ENCODE measurements around the gene TNS4.

TNS4 gene

DNA sequence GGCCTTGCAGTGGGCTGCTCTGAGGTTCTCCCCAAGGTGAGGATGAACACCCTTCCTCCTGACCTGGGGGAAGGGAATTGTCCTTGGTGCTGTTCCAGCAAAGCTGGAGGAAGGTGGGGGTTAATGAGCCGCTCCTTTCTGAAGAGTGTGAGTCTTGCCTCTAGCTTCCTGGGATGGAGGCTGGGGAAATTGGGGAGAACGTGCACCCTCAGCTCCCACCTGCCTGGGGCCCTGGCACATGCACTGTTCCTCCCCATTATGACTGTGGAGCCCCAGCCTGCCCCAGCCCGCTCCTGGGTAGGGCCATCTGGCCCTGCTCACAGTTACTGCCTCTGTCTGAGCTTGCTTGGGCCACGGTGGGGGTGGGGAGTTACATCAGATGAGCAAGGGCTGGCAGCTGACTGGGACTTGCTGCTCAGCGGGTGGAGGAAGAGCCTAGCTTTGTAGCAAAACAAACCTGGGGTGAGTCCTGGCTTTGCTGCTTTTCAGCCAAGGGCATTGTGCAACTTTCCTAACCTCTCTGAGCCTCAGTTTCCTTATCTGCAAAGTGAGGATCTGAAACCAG, 11.1 kb downstream of the TNS4 start:
- peak; percentile 77 for DNase-seq (ENCODE audit: low spot score)

DNA sequence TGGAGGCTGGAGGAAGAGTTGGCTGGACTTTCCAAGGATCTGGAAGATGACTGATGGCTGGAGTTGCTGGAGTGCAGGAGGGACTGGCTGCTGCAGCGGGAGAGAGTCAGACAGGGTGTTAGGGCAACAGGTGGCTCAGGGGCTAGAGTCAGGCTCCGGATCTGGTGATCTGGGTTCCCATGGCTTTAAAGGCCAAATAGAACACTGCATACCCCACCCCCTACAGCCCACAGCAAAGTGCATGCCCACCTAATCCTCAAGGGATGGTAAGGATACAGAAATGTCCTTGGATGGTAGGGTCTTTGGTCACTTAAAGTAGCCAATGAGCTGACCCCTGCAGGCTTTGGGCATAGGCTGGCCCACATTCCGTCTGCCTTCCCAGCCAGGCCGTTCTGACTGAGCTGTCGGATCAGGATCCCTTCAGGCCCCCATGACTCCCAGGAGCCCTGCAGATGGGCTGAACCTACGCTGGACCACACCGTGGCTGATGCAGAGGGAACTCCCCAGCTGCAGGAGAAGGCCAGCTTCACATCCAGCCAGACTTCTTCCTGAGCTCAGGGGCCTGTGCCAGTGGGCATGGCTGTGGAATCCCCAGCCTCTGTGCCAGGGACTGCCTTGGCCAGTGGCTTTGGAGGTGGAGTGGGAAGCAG, 13.9 kb downstream of the TNS4 start:
- no peak for DNase-seq (ENCODE audit: low spot score)

DNA sequence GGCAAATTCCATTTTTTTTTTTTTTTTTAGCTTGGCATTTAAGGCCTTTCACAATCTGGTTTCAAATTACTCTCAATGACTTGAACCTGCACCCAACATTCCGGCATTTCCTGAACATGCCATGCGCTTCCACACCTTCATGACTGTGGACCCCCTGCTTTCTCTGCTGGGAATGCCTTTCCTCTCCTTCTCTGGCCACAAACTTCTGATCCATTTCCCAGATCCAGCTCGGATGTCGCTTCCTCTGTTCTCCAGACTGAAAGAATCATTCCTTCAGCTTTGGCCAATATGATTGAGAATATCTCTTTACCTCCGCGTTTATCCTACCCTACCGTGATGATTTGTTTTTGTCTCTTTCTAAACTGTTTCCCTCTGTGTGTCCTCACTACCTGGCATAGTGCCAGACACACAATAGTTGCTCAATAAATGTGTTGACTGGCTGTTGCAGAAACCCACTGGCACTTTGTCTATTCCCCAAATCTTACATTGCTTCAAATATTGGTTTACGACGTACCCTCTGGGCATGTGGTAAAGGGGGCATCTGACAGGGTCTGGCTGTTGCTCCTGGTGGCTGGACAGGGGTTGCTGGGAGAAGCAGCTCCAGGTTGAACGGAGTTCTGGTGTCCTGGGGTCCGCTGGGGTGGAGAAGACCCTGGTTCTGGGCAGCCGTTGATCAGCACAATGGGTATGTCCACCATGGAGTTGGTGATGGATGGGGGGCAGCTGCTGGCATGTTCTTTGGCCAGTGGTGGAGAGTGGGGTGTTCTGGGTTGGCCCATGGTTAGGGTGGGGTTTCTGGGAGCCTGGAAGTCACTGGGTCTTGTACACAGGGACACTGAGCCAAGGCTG, 14.7 kb downstream of the TNS4 start:
- no peak for DNase-seq (ENCODE audit: low spot score)

DNA sequence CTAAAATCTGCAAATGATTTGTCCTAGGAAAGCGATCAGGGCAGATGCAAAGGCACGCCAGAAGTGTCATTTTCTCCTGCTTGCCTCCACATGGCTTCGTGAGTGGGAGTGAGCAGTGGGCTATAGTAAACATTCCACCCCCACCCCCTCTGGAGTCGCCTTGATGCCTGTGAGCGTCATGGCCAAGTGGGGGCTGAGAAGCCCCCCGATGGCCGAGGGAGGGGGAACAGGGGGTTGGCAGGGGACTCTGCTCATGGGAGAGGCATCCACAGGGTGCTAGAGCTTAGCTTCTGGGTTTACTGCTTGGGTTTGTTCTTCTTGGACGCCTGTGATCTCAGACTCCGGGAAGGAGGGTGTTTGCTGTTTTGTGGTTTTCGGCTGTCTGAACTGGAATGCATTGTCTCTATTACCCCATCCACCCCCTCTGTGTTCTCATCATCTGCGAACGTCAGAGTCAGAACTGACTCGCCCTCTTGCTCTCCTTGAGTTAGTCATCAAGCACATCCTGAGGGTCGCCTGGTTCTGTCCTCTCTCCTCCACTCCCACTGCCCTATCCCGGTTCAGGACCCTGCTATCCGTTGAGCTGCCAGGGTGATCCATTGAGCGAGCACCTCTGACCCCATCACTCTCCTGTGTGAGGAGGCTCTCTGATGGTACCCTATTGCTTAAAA, 15.4 kb downstream of the TNS4 start:
- DNase-seq (ENCODE audit: low spot score) = no peak

DNA sequence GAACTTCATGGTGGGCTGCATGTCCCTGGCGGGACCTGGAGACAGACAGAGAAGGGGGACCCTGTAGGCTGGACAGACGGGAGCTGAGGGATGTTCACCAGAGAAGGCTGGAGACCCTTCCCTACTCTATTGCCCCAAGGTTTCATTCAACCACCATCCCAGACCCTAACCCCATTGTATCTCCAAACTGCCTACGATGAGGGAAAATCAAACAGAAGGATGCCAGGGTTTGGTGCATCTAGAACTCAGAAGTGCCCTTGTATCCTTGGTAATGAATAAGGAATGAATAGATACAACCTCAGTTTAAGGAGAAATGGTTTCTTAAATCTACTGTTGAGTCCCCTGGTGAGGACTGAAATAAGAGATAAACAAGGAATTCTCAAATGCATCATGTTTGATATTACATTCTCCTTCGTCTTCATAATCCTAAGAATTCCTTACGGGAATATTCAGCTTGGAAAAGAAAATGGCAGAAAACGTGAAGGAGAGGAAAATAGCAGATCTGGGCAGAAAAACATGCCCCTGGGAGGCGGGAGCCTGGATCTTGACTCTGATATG, 16.4 kb downstream of the TNS4 start:
- DNase-seq (ENCODE audit: low spot score) = no peak

DNA sequence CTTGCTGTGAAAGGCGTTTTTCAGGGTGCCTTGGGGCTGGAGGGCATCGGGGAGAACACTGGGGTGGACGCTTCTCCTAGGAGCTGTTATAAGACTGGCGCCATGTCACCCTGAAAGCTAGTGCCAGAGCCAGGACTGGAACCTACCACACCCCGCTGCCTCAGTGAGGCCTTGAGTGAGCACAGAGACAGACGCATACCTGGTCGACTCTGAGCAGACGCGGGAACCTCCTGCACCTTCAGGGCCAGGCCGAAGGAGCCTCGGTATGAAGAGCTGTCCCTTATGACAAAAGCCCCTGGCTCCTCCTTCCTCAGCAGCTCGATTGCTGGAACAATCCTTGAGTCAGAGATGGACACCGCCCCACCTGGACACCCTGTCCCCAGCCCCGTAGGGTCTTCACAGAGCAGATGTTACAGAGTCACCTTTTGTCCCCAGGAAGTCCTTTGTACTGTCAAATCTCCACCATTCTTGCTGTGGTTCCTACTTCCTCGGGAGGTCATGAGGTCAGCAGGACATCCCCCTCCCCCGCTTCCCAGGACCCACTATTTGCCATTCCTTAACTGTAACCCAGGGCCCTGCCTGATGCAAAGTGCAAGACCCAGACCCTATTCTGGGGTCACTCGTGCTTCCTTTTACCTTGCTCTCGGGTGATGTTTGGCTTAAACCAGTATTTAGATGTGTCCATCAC, 17.0 kb downstream of the TNS4 start:
- no peak for DNase-seq (ENCODE audit: low spot score)

DNA sequence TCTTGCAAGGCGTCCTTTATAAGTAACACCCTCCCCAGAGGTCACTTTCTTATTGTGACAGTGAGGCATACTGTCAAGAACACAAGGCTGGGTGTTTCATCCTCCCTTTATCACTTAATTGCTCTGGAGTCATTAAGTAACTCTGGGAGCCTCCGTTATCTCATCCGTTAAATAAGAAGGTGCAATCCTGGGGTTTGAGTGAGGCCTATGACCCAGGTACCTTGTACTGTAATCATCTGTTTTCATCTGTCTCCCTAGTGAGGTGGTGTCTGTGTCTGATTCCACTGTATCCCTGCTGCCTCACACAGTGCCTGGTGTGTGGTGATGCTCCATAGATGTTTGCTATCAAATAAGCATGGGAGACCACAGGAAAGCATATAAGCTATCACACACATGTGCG, 17.7 kb downstream of the TNS4 start:
- DNase-seq (ENCODE audit: low spot score) = no peak

DNA sequence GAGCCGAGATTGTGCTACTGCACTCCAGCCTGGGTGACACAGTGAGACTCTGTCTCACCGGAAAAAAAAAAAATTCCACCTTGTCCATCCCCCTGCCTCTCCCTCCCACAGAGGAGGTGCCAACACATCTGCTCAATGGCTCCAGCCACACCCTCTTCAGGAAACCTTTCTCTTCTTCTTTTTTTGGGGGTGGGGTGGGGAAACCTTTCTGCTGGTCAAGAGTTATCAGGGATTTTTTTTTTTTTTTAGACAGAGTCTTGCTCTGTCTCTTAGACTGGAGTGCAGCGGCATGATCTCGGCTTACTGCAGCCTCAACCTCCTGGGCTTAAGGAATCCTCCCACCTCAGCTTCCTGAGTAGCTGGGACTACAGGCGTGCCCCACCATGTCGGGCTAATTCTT, 18.7 kb downstream of the TNS4 start:
- no peak for DNase-seq (ENCODE audit: low spot score)

DNA sequence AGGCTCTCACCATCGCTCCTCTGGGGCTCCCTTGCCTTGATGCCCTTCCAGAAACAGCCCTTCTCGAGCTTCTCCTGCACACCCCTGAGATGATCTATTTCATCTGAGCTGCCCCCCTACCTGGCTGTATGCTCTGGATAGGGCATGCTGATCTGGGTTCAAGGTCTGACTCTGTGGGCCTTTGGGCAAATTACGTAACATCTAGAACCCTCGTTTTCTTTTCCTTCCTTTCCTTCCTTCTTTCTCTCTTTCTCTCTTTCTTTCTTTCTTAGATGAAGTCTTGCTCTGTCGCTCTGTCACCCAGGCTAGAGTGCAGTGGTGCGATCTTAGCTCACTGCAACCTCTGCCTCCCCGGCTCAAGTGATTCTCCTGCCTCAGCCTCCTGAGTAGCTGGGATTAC, 20.3 kb downstream of the TNS4 start:
- DNase-seq (ENCODE audit: low spot score) = no peak

DNA sequence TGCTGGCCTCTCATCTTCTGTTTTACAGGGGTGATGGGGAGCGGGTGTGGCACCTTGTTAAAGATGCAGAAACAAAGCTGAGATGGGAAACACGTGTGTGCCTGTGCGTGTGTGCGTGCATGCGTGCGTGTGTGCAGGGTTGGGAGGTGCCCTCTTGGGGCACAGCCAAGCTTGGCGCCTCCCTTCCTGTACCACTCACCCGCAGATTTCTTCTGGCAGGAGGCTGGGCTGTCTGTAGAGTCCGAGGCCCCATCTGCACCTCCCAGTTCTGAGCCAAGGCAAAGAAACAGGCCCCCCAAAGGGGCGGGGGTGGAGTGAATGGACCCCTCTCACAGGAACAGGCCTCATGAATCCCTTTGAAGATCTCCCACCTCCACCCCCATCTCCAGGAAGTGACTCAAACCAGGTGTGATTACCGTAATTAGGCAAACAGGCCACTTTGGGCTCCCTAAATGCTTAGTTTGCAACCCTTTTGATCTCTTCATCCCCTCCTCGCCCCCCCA, 20.9 kb downstream of the TNS4 start:
- DNase-seq (ENCODE audit: low spot score) = no peak

DNA sequence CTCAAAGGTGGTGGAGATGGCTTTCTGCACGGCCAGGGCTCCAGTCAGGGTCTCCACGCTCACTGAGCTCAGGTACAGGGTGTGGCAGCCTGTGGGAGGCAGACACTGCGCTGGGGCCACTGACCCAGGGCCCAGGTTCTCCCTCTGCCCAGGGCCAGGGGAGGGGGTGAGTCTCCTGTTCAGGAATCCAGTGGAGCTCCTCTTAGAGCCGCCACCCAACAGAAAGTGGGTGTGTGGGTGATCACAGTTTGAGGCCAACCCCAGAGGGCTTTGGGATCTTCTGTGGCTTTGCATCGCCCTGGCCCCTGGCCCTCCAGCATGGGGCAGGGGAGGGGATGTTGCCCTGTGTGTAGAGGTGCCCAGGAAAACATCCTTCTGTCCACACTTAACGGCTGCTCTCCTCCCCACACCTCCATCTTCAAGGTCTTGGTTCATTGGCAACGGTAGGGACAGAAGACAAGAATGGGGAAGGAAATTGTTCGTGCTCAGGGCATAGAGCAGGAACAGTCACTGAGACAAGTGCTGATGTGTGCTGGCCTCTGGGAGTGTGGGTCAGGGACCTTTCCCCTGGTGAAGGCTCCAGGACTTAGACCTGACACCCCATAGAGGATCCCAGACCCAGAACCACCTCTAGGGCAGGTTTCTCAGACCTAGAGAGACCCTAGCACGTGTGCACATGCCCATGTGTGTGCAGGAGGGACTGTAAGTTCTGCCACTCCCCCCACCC, 21.5 kb downstream of the TNS4 start:
- DNase-seq (ENCODE audit: low spot score) = no peak

DNA sequence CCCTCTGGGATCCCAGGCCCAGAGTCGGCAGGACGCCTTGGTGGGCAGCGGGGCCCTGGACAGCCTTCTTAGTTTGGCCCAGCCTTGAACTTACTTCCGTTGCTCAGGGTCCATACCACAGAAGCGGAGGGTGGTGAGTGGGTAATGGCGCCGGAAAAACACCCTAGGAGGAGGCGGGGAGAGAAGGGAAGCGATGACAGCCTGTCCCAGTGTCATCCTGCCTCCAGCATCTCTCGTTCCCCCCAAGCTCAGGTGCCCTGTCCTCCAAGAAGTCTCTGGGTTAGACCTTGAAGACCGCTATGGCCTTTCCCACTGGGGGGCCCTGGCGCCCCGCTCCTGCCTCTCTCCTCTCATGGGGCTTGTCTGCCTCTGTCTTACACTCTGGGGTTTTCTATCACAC, 22.9 kb downstream of the TNS4 start:
- no peak for DNase-seq (ENCODE audit: low spot score)

DNA sequence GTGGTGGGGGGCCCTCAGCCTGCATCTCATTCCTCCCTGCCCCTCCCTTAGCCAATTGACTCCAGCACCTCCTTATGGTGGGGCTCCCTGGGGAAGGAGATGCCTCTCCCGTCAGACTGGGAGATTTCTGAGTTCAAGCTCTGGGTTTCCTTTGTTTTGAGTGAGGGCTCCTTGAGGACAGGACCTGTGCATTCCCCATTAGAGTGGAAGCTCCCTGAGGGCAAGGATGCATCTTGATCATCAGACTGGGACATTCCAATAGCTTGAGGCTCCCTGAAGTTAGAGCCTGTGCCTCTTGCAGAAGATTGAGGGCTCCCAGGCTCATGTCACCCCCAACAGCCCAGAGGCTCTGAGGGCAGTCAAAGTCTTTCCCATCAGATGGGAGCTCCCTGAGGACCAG, 23.6 kb downstream of the TNS4 start:
- DNase-seq (ENCODE audit: low spot score) = no peak

DNA sequence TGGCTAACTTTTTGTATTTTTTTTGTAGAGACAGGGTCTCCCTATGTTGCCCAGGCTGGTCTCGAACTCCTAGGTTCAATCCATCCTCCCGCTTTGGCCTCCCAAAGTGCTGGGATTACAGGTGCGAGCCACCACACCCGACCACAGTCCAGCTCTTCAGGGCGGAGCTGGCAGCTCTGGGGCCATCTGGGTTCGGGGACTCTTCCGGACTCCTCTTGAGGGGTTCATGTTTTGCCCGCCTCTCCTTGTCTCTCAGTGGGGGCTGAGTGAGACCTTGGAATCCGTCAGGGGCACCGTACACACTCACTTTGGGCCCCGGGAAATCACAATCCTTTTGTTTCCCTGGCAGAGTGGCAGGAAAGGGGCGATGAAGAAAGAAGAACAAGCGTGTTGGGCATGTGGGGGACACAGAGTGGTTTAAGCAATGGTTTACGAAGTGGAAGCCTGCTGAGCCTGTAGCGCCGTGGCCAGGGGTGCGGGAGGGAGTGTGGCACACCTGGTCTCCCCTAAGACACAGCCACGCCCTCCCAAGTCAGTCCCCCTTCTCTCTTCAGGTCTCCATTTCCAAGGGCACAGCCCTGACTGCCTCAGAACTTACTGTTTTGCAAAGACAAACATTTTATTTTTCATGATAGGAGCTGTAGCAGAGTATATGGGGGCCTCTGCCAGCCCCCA, 26.1 kb downstream of the TNS4 start:
- no peak for DNase-seq (ENCODE audit: low spot score)

DNA sequence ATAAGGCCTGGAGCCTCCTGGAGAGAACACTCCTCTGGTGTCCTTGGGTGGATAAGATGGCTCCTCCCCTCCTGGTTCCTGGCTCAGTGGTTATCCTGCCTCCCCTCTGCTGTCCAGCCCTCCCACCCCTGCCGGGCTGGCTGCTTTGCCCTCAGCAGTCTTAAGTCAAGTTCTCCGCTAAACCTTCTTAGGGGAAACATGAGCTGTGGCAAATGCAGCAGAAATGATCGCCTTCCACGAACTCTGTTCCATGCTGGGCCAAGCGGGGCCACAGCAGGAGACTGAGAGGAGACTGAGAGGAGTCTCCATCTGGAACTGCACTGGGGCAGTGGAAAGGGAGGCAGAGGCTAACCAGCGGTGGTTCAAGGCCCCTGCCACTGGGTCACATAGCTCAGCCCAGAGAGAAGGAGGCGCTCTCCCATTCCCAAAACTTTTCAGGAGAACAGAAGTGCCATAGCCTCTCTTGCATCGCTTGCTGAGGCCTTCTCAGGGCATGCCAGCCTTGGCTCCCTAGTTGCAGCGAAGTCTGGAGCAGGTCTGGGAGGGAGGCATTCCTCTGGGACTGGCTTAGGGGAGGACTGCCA, 26.9 kb downstream of the TNS4 start:
- no peak for DNase-seq (ENCODE audit: low spot score)

DNA sequence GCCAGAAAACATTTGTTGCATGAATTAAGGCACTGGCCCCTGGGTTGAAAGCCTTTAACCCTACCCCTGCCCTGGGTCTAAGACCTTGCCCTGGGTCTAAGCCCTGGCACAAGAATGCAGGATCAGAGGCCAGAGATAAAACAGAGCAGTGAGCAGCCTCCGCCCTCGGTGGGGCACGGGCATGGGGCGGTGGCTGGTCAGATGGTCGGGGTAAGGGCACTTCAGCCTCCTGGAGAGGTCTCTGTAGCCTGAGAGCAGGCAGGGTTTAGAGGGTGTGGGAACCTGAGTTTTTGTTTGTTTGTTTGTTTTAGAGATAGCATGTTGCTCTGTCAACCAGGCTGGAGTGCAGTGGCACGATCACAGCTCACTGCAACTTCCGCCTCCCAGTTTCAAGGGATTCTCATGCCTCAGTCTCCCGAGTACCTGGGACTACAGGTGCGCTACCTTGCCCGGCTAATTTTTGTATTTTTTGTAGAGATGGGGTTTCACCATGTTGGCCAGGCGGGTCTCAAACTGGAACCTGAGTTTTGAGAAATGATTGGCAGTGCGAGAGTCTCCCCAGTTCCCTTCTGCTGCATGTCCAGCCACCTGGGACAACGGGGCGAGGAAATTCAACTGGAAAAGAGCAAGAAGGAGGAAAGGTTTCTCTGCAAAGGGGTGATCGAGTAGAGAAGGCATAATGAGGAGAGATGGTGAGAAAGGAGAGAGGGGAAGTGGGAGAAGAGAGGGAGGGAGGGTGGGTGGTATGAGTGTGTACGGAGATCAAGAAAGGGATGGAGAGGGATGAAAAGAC, 27.7 kb downstream of the TNS4 start:
- DNase-seq (ENCODE audit: low spot score) = no peak

DNA sequence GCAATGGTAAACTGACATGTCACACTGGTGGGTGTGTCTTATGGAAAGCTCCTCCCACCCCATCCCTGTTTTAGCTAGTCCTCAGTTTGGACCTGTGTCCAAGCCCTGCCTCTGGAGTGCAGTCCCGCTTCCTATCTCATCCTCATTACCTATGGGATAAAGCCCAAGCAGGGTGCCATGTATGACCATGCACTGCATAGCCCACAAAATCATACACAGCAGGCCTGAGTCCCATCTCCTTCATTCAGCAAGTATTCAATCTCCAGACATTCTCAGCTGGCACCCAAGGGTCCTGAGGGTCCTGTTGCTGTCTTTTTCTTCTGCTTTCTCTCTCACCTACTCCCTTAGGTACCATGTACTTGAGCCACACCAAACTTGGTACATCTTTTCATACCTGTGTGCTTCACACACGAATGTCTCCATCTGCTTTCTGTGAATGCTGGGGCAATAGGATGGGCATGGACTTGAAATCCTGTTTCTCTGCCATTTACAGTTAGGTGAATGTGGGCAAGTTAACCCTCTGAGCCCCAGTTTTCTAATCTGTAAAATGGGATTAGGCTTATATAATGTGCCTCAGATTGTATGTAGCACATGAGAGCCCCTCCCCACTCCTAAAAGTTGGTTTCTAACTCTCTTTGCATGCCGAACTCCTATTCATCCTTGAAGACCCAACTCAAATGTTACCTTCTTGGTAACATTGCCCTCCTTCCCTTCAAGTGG, 28.5 kb downstream of the TNS4 start:
- DNase-seq (ENCODE audit: low spot score) = no peak

Measured in putamen (tissue), 1 donor.